Fibroblast of skin of left biceps (primary cell): ENCODE measurements around the gene MSRB2.
"Not testable (repeated sequence)": the region's sequence is repeated elsewhere in the genome, so short reads cannot be mapped to it uniquely, and the experiment has no call there.

Experiments used
- DNase-seq, 2 experiments: peaks; one replicate each; pipeline ENCODE4 v3.0.0-alpha.2; 2013; ENCODE audit warnings: low read depth in 2 of 2

The MSRB2 gene

DNA sequence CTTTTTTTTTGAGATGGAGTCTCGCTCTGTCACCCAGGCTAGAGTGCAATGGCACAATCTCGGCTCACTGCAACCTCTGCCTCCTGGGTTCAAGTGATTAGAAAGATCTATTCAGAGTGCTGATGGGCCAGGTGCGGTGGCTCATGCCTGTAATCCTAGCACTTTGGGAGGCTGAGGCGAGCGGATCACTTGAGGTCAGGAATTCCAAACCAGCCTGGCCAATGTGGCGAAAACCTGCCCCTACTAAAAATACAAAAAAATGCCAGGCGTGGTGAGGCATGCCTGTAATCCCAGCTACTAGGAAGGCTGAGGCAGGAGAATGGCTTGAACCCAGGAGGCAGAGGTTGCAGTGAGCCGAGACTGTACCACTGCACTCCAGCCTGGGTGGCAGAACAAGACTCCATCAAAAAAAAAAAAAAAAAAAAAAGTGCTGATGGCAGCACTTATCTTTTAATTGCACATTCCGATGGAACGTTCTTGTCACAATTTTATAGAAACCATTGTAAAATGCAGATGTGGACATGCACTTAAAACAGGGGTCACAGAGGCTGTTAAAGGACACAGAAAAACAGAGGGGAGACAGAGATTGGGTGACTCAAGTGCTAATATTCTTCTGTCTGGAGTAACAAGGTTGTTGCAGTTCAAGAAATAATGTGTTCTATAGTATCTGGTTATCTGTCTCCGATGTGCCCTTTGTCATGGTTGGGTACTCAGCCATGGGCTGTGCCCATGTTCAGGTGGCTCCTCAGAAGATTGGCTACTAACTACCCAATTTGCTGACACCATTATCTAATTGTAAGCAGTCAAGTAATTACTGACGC is 25.1 kb upstream of the MSRB2 start:
- not testable (repeated sequence) for DNase-seq

GRCh38 chr10:23070913-23071218 is 24.5 kb upstream of the MSRB2 start:
- no peak for DNase-seq

DNA sequence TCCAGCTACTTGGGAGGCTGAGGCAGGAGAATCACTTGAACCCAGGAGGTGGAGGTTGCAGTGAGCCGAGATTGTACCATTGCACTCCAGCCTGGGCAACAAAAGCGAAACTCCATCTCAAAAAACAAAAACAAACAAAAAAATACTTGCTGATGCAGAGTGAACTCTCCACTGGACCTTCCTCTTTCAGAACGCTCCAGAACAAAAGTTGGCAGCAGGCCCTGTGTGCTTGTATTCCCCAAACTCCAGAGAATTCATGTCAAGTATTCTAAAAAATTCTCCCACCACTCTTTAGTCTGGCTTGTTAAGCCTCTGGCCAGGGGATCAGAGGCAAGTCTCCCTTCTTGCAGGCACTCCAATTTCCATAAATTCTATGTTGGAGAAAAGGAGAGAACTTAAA is 22.8 kb upstream of the MSRB2 start:
- DNase-seq = not testable (repeated sequence)

- no peak for DNase-seq
Observed at GRCh38 chr10:23073527-23073926, 21.9 kb upstream of the MSRB2 start.

GRCh38 chr10:23075672-23076071 is 19.7 kb upstream of the MSRB2 start:
- DNase-seq = no peak

DNA sequence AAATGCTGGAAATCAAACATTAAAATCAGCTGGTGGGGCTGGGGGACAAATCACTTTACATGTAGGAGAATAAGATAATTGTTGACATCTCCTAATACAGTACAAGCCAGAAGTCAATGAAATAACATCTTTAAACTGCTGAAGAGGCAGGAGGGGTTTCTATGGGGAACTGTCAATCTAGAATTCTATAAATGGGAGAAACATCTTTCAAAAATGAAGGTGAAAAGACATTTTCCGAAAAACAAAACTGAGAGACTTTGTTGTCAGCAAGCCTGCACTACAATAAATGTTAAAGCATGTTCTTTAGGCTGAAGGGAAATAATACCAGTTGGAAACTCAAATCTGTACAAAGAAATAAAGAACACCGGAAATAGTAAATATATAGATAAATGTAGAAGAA is 17.3 kb upstream of the MSRB2 start:
- no peak for DNase-seq

DNA sequence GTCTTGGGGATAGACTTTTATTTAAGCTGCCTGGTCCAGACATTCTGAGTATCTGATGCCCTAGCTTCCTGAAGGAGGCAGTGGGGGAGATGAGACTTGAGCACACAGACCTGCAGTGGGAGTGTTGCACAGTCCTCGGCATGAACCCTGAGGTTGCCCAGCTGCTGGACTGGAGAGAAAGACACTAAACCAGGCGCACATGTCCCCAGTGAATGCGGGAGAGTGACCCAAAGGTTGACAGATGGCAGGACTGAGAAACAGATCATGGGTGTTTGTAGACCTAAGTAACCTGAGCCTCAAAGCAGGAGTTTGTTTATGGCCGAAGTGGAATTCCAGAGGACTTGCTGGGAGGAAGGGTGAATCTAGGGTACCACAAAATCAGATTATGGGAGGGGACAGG is 15.7 kb upstream of the MSRB2 start:
- no peak for DNase-seq

- DNase-seq = no peak
Observed at GRCh38 chr10:23080262-23080661, 15.1 kb upstream of the MSRB2 start.

- no peak for DNase-seq
Observed at GRCh38 chr10:23081221-23081750, 14.1 kb upstream of the MSRB2 start.

DNA sequence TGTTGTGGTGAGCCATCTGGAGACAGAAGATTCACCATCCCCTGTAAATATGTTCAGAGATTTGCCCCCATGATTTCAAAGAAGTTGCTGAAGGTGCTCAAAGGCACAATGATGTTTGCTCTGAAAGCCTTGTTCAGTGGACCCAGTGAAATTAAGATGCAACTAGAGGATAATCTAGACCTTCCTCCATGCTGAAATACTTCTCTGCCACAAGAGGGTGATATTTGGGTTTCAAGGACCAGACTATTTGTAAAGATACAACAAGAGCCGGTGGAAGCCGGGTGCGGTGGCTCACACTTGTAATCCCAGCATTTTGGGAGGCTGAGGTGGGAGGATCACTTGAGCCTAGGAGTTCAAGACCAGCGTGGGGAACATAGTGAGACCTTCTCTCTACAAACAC is 13.5 kb upstream of the MSRB2 start:
- DNase-seq = no peak

- DNase-seq = no peak
Observed at GRCh38 chr10:23088609-23089008, 6.8 kb upstream of the MSRB2 start.

- DNase-seq = peak in 1 of 2 experiments; percentile 24
Observed at GRCh38 chr10:23094786-23095403, 484 bp upstream of the MSRB2 start.

- peak in 1 of 2 experiments; percentile 33 for DNase-seq
Observed at GRCh38 chr10:23095966-23096801, 805 bp downstream of the MSRB2 start.

DNA sequence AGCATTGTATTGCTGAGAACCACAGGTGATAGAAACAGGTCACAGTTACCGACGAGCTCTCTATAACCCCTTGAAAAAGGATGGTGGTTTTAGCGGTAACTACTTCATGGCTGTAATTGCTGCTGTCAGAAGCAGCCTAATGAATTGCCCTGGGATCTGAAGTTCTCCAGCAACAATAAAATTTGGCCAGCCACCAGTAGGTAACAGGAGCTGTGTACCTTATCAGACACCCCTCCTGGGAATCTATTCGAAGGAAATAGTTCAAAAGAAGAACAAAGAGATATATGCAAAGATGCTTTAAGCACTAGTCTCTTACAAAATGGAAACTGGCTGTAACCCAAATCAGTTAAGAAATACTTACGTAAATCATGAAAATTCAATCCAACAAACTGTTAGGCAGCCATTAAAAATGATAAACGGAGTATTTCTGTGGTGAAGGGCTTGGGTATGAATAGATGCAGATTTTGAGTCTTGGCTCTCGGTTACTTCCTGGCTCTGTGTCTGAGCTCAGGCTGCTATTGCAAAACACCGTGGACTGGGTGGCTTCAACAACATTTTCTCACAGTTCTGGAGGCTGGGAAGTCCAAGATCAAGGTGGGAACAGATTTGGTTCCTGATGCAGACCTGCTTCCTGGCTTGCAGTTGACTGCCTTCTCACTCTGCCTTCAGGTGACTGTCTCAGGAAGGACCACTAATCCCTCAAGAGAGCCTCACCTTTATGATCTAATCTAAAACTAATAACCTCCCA is 1.6 kb downstream of the MSRB2 start:
- DNase-seq = peak; percentile 80 to 83

DNA sequence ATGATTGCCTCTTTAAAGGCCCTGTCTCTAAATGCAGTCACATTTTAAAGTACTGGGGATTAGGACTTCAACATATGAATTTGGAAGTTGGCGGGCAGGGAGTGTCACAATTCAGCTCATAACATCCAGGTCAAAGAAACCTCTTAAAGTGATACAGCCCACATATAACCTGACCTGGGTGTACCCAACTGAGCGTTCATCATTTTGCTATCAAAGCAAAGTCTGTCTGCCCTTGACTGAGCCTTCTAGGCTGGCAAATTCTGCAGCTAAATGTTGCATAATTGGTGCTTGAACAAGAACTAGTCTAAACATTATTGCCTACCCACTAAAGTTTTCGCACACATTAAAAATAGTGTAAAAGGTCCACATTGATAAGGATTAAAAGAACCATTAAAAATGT is 3.7 kb downstream of the MSRB2 start:
- DNase-seq = no peak

GRCh38 chr10:23099816-23100215 is 4.4 kb downstream of the MSRB2 start:
- DNase-seq = no peak

DNA sequence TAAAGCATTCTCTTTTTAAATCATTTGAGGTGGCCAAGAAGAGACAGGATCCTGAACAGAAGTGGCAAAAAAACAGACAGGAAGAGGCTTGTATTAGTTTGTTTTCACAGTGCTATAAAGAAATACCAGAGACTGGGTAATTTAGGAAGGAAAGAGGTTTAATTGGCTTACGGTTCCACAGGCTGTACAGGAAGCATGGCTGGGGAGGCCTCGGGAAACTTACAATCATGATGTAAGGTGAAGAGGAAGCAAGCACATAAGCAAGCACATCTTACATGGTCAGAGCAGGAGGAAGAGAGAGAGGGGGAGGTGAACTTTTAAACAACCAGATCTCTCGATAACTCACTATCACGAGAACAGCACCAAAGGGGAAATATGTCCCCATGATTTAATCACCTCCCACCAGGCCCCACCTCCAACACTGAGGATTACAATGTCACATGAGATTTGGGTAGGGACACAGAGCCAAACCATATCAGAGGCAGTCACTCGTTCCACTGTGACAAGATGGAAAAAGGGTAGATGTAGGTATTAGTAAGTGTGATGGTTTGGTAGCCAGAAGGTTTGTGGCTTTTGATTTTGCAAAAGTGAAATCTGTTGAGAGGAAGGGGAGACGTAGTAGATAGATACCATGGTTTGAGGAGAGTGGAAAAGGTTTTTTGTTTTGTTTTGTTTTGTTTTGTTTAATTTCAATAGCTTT is 5.1 kb downstream of the MSRB2 start:
- no peak for DNase-seq

DNA sequence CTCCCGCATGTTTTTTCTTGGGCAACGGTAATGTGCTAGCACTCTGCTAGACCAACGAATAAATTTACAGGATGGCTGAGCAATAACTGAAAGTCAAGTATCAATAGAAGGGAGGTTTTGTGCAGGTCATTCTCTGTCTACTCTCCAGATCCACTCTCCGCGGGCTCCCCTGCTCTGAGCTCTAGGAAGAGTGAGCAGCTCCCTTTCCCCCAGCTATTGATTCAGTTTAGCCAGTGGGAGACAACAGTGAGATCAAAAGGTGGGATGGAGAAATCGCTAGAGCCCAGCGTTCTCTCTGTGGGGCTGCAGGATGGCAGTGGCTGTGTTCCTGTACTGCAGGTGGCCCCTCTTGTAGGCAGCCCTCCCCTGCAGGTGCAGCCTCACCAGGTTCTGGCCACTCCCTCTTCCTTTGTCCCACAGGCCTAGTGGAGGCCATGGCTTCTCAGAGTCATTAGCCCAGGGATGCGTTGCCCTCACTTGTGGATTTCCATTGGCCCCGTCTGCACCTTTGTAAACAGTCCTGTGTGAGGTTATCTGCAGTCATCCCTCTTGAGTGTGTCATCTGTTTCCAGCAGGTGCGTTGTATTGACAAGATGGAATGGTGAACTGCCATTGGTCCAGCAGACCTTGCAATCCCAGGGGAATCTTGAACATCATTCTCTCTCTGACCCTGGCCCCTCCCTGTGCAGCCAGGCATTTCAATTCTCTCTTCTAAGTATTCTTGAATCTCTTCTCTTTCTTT is 11.1 kb downstream of the MSRB2 start:
- DNase-seq = no peak

DNA sequence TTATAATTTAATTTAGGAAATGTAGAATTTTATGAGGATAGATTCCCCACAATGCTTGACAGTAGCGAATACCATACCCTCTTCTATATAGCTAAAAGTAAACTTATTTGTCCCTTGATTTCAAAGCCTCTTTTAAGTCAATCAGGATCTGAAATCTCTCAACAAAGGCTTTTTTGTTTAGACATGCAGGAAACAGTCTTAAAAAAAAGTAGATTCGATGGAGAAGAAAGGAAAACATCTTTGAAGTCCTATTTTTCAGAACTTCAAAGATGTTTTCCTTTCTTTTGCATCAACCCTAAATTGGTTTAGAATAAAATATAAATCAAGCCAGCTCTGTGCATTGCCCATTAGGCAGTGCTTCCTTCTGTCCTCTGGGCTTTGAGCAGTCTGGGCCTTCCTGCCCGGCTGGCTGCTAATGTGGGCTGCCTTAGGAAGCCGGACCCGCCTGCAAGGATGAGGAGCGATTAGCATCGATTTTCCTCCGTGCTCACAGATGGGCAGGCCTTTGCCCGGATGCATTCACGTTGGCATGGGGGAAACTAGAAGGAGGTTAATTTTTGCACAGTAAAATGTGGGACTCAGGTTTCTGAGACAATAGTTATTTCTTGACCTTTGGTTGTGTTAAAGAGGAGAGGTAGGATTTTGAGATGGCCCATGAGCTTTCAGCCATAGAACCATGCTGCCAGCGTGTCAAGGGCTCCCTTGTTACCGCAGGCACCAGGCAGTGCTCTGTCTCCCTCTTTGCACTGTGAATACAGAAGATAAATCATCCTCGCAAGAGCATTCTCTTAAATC is 15.5 kb downstream of the MSRB2 start:
- DNase-seq = no peak
